ENCODE data around the gene GLS.

DNA sequence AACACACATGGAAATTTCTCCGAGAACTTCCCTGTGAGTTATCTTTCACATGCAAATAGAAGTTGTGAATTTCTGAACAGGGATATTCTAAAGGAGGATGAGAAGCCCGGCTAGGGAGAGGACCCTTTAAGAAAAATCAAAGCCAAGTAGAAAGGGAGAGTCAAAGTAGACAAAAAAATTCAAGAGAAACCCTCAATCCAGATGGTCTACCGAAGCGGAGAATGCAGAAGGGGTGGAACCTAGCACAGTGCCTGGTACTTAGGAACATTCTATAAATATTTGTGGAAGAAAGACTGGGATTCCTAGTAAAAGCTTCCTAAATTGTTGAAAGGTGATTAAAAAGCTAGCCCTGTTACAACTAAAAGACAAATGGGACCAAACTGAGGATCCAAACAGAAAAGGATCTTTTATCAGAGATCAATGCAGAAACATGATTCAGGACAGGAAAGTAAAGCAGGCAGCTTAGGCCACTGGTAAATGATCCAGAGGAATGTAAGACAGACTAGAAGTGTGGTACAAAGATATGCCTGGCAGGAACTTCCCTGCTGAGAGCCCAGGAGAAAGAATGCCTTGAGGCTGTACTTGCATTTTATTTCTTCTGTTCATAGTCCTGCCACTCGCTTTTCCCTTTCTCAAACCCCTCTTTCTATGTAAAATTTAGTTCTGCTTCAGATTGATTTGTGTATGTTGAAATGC, 19.5 kb upstream of the GLS start:
- no peak for TF ChIP-seq POLR2A (IDR thresholded peaks at IDR 0.05)
- TF ChIP-seq, protein P1, sequence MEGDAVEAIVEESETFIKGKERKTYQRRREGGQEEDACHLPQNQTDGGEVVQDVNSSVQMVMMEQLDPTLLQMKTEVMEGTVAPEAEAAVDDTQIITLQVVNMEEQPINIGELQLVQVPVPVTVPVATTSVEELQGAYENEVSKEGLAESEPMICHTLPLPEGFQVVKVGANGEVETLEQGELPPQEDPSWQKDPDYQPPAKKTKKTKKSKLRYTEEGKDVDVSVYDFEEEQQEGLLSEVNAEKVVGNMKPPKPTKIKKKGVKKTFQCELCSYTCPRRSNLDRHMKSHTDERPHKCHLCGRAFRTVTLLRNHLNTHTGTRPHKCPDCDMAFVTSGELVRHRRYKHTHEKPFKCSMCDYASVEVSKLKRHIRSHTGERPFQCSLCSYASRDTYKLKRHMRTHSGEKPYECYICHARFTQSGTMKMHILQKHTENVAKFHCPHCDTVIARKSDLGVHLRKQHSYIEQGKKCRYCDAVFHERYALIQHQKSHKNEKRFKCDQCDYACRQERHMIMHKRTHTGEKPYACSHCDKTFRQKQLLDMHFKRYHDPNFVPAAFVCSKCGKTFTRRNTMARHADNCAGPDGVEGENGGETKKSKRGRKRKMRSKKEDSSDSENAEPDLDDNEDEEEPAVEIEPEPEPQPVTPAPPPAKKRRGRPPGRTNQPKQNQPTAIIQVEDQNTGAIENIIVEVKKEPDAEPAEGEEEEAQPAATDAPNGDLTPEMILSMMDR (IDR thresholded peaks at IDR 0.05) = no peak
- TF ChIP-seq POLR2AphosphoS5 (IDR thresholded peaks at IDR 0.05) = no peak
- TF ChIP-seq EP300 (IDR thresholded peaks at IDR 0.05) = no peak
